HL-60 (cell line): Measurements from ENCODE around the gene PALM.

Experiments
- CTCF ChIP-seq: IDR thresholded peaks from one replicate; pipeline ENCODE4 v1.5.1; 2011; ENCODE audit warnings: low read length, control low read depth, inconsistent platforms; ENCODE audit not compliant: insufficient read depth
- POLR2AphosphoS5 ChIP-seq: IDR thresholded peaks from 2 replicates; pipeline ENCODE4 v1.6.1; 2012; ENCODE audit warnings: low read depth
- TF ChIP-seq, protein P1 (sequence below): IDR thresholded peaks from 2 replicates; pipeline ENCODE4 v1.6.1; 2012; ENCODE audit warnings: low read depth; ENCODE audit not compliant: insufficient replicate concordance

DNA sequence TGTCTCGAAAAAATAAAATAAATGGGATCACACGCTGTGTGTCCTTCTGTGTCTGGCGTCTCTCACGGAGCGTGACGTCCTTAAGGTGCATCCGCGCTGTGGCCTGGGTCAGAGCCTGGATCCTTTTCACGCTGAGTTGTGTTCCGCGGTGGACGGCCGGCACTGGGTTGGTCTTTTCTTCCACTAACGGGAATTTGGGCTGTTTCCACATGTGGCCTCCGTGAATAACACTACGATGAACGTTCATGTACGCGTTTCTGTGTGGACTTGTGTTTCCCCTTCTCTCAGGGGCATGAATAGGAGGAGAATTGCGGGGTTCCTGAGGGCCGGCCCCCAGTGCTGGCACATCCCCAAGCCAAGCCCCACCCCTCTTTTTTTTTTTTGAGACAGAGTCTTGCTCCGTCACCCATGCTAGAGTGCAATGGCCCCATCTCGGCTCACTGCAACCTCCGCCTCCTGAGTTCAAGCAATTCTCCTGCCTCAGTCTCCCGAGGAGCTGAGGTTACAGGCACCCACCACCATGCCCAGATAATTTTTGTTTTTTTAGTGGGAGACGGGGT is 82.4 kb downstream of the PALM start:
- TF ChIP-seq POLR2AphosphoS5 (no peak), CTCF (no peak)
- TF ChIP-seq, protein P1, sequence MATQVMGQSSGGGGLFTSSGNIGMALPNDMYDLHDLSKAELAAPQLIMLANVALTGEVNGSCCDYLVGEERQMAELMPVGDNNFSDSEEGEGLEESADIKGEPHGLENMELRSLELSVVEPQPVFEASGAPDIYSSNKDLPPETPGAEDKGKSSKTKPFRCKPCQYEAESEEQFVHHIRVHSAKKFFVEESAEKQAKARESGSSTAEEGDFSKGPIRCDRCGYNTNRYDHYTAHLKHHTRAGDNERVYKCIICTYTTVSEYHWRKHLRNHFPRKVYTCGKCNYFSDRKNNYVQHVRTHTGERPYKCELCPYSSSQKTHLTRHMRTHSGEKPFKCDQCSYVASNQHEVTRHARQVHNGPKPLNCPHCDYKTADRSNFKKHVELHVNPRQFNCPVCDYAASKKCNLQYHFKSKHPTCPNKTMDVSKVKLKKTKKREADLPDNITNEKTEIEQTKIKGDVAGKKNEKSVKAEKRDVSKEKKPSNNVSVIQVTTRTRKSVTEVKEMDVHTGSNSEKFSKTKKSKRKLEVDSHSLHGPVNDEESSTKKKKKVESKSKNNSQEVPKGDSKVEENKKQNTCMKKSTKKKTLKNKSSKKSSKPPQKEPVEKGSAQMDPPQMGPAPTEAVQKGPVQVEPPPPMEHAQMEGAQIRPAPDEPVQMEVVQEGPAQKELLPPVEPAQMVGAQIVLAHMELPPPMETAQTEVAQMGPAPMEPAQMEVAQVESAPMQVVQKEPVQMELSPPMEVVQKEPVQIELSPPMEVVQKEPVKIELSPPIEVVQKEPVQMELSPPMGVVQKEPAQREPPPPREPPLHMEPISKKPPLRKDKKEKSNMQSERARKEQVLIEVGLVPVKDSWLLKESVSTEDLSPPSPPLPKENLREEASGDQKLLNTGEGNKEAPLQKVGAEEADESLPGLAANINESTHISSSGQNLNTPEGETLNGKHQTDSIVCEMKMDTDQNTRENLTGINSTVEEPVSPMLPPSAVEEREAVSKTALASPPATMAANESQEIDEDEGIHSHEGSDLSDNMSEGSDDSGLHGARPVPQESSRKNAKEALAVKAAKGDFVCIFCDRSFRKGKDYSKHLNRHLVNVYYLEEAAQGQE = no peak
